Keratinocyte (primary cell): Measurements from ENCODE around the gene RNU6-9. TPM values are rescaled to one million over a fixed set of nuclear protein-coding genes. Genes with fewer than 3 reads are reported as not detected.

Source experiments
- DNase-seq: peaks from one replicate; pipeline ENCODE4 v3.0.0-alpha.2; 2011; ENCODE audit warnings: low read depth, missing footprints, low spot score
- FAIRE-seq: peaks from 2 replicates; lab custom pipeline; 2011; peaks lifted over from hg19 to GRCh38; lab: Jason Lieb, UNC
- H2AFZ ChIP-seq: 2 replicates; pipeline ENCODE4 v1.6.0; 2012; ENCODE audit warnings: low read length, control low read depth, inconsistent platforms; ENCODE audit not compliant: control insufficient read depth
- H3K27ac ChIP-seq: 2 replicates; pipeline ENCODE4 v1.5.1; 2011; ENCODE audit warnings: low read length; ENCODE audit not compliant: control insufficient read depth, insufficient read depth
- H3K27me3 ChIP-seq: 3 replicates; pipeline ENCODE4 v1.6.0; 2011; ENCODE audit warnings: low read length; ENCODE audit not compliant: control insufficient read depth, insufficient read depth; ENCODE audit errors: extremely low read depth
- H3K36me3 ChIP-seq, 2 experiments: 2 replicates in 1 of 2; 3 replicates in 1 of 2; pipeline ENCODE4 v1.5.1; 2011; ENCODE audit warnings: low read length in 2 of 2, mild to moderate bottlenecking in 1 of 2; ENCODE audit not compliant: control insufficient read depth in 2 of 2, insufficient read depth in 2 of 2; ENCODE audit errors: extremely low read depth in 1 of 2
- H3K4me1 ChIP-seq: 3 replicates; pipeline ENCODE4 v1.5.1; 2011; ENCODE audit warnings: low read length; ENCODE audit not compliant: control insufficient read depth, insufficient read depth; ENCODE audit errors: extremely low read depth
- H3K4me2 ChIP-seq: 3 replicates; pipeline ENCODE4 v1.6.0; 2011; ENCODE audit warnings: low read depth, low read length; ENCODE audit not compliant: control insufficient read depth, insufficient read depth; ENCODE audit errors: extremely low read depth
- H3K4me3 ChIP-seq, 3 experiments: fragments of 200-600 bp in 1 of 3; sonication (generic) in 1 of 3; 2 replicates in 2 of 3; 3 replicates in 1 of 3; pipeline ENCODE4 v1.5.1; 2011 to 2016; ENCODE audit warnings: low read length in 3 of 3, mild to moderate bottlenecking in 3 of 3, control low read depth in 2 of 3, inconsistent platforms in 1 of 3, low read depth in 1 of 3, mixed read lengths in 1 of 3, mixed run types in 1 of 3, moderate library complexity in 1 of 3; ENCODE audit not compliant: control insufficient read depth in 2 of 3, insufficient read depth in 2 of 3; ENCODE audit errors: extremely low read depth in 1 of 3
- H3K79me2 ChIP-seq: 2 replicates; pipeline ENCODE4 v1.6.0; 2012; ENCODE audit warnings: low read length; ENCODE audit not compliant: control insufficient read depth, insufficient read depth
- H3K9ac ChIP-seq: 3 replicates; pipeline ENCODE4 v1.6.0; 2011; ENCODE audit warnings: low read length; ENCODE audit not compliant: control insufficient read depth, insufficient read depth; ENCODE audit errors: extremely low read depth
- H3K9me1 ChIP-seq: 3 replicates; pipeline ENCODE4 v1.6.0; 2011; ENCODE audit warnings: low read length; ENCODE audit not compliant: control insufficient read depth, insufficient read depth; ENCODE audit errors: extremely low read depth
- H3K9me3 ChIP-seq: 2 replicates; pipeline ENCODE4 v1.5.1; 2012; ENCODE audit warnings: low read depth, low read length; ENCODE audit not compliant: control insufficient read depth
- H4K20me1 ChIP-seq: 3 replicates; pipeline ENCODE4 v1.6.0; 2011; ENCODE audit warnings: low read length; ENCODE audit not compliant: control insufficient read depth, insufficient read depth; ENCODE audit errors: extremely low read depth
- EZH2 ChIP-seq: IDR thresholded peaks from one replicate; pipeline ENCODE4 v1.6.1; 2012; ENCODE audit warnings: inconsistent platforms, mild to moderate bottlenecking, low read length, moderate library complexity
- dilution Hi-C: fragments of 300-500 bp; cut with MboI; formaldehyde crosslinking; loops from one replicate; pipeline ENCODE4 v1.7.0; 2020; ENCODE audit warnings: low sequenced_read_pairs; ENCODE audit not compliant: extremely low pct_ligation_motif_present
- polyA plus RNA-seq, 5 experiments: library from polyadenylated mRNA; depleted of rRNA in 3 of 5; stranded (reverse) in 3 of 5; stranded (forward) in 1 of 5; unstranded in 1 of 5; fragments of >200 nt; gene quantifications; 1 replicate in 1 of 5; 2 replicates in 3 of 5; 3 replicates in 1 of 5; pipeline versions ENCODE4 v1.2.1 to v1.2.3, GENCODE V29; 2011 to 2012; ENCODE audit warnings: missing spikeins in 2 of 5, low read depth in 1 of 5, low replicate concordance in 1 of 5
- TF ChIP-seq, protein P1 (sequence below), 3 experiments: IDR thresholded peaks in 1 of 3; conservative IDR thresholded peaks in 1 of 3; optimal IDR thresholded peaks in 1 of 3; 2 replicates in 2 of 3; 3 replicates in 1 of 3; pipeline versions ENCODE3 to v1.5.1; 2011; ENCODE audit warnings: low read length in 3 of 3, mild to moderate bottlenecking in 3 of 3, moderate library complexity in 2 of 3, control low read depth in 1 of 3, inconsistent platforms in 1 of 3; ENCODE audit not compliant: insufficient read depth in 2 of 3; ENCODE audit errors: extremely low read depth in 1 of 3

The RNU6-9 gene
- polyA plus RNA-seq, 1 donor (not counting 4 experiments of a cell fraction or from before 2014, with no cell fraction given): not detected

- Histone ChIP-seq H3K4me1 (peaks cover 4% of the 10 kb centered on the region), H3K27me3 (peaks cover 43% of the 10 kb centered on the region), H3K27ac (no peak overlapping the region), H3K9me3 (no peaks in the 10 kb centered on the region), H3K9ac (no peak overlapping the region), H3K4me2 (no peak overlapping the region), H3K4me3 (no peak overlapping the region), H4K20me1 (no peaks in the 10 kb centered on the region), H3K9me1 (no peaks in the 10 kb centered on the region), H2AFZ (no peak overlapping the region), H3K79me2 (peaks cover 3% of the 10 kb centered on the region), H3K36me3 (no peaks in the 10 kb centered on the region)
- peak; percentile 95 for TF ChIP-seq EZH2
- TF ChIP-seq, protein P1, sequence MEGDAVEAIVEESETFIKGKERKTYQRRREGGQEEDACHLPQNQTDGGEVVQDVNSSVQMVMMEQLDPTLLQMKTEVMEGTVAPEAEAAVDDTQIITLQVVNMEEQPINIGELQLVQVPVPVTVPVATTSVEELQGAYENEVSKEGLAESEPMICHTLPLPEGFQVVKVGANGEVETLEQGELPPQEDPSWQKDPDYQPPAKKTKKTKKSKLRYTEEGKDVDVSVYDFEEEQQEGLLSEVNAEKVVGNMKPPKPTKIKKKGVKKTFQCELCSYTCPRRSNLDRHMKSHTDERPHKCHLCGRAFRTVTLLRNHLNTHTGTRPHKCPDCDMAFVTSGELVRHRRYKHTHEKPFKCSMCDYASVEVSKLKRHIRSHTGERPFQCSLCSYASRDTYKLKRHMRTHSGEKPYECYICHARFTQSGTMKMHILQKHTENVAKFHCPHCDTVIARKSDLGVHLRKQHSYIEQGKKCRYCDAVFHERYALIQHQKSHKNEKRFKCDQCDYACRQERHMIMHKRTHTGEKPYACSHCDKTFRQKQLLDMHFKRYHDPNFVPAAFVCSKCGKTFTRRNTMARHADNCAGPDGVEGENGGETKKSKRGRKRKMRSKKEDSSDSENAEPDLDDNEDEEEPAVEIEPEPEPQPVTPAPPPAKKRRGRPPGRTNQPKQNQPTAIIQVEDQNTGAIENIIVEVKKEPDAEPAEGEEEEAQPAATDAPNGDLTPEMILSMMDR (optimal IDR thresholded peaks at IDR 0.05 in 1 of 3, IDR thresholded peaks at IDR 0.05 in 1 of 3, conservative IDR thresholded peaks at IDR 0.05 in 1 of 3; ENCODE audit: extremely low read depth in 1 of 3, insufficient read depth in 2 of 3, low read length in 3 of 3): no peak
- DNase-seq: no peak
- dilution Hi-C loops: no loop called here
- no peak for FAIRE-seq
Observed at GRCh38 chr19:918152-918437, 24.8 kb downstream of the RNU6-9 start.

DNA sequence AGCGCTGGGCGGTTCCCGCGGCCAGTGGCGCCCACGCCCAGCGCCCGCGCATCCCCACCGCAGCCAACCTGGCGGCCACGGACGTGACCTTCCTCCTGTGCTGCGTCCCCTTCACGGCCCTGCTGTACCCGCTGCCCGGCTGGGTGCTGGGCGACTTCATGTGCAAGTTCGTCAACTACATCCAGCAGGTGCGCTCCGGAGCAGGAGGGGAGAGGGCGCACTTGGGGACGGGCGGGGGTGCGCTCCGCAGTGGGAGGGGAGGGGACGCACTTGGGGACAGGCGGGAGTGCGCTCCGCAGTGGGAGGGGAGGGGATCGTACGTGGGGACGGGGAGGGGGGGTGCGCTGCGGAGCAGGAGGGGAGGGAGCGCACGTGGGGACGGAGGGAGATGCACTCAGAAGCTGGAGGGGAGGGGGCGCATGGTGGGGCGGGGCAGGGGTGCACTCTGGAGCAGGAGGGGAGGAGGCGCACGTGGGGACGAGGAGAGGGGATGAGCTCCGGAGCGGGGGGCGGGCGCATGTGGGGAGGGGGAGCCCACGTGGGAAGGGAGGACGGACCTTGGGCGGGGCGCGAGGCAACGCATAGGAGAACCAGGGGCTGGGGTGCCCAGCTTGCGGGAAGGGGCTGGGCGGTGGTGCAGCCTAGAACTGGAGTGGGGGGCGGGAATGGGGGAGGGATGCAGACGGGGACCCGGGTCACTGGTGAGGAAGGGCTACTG, 25.4 kb downstream of the RNU6-9 start:
- no peak for FAIRE-seq
- no peak for DNase-seq
- H3K4me2 ChIP-seq: no peak overlapping the region

More for the DNA sequence above, 25.4 kb downstream of the RNU6-9 start:
- Histone ChIP-seq H3K79me2 (no peaks in the 10 kb centered on the region), H3K36me3 (no peaks in the 10 kb centered on the region), H3K9ac (no peak overlapping the region), H3K27me3 (peaks cover 43% of the 10 kb centered on the region), H3K9me3 (no peaks in the 10 kb centered on the region), H3K27ac (no peak overlapping the region), H3K9me1 (no peaks in the 10 kb centered on the region), H2AFZ (no peak overlapping the region), H3K4me3 (no peak overlapping the region), H4K20me1 (no peaks in the 10 kb centered on the region), H3K4me1 (peaks cover 4% of the 10 kb centered on the region)
- TF ChIP-seq, protein P1 (optimal IDR thresholded peaks at IDR 0.05 in 1 of 3, IDR thresholded peaks at IDR 0.05 in 1 of 3, conservative IDR thresholded peaks at IDR 0.05 in 1 of 3; ENCODE audit: extremely low read depth in 1 of 3, insufficient read depth in 2 of 3, low read length in 3 of 3): no peak
- TF ChIP-seq EZH2: no peak
- dilution Hi-C loops: no loop called here
